Muscle of back (tissue), 11 donors: ENCODE results near the gene CPNE9. TPM values are rescaled to one million over a fixed set of nuclear protein-coding genes. Genes with fewer than 3 reads are reported as not detected.
"Not testable (repeated sequence)": the region's sequence is repeated elsewhere in the genome, so short reads cannot be mapped to it uniquely, and the experiment has no call there.

ENCODE experiments used
- DNase-seq, 3 donors: peaks; one replicate each; pipeline versions ENCODE4 v3.0.0 to v3.0.0-alpha.2; 2013
- polyA plus RNA-seq, 10 donors: library from polyadenylated mRNA; unstranded; fragments of 120-200 nt; gene quantifications; one replicate each; pipeline ENCODE4 v1.2.1, GENCODE V29; 2013; ENCODE audit not compliant: insufficient read length in 10 of 10

Gene CPNE9
- polyA plus RNA-seq, 10 donors, result not detected

DNA sequence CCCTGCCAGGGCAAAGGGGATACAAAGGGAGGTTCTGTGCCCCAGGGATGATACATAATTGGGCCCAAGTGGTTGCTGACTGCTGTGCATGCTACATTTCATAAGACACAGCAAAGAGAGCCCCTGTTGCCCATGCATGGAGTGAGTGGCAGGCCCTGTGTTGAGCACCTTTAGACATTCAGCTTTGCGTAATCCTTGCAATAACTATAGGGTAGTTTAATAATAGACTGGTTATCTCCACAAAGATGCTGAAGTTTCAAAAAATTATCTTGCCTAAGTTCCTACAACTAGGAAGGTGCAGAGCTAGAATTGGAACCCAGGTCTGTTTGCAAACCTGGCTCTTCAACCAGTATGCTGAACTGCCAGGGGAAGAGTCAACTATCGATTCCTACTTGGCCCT, 44.4 kb downstream of the CPNE9 start:
- DNase-seq, result no peak

DNA sequence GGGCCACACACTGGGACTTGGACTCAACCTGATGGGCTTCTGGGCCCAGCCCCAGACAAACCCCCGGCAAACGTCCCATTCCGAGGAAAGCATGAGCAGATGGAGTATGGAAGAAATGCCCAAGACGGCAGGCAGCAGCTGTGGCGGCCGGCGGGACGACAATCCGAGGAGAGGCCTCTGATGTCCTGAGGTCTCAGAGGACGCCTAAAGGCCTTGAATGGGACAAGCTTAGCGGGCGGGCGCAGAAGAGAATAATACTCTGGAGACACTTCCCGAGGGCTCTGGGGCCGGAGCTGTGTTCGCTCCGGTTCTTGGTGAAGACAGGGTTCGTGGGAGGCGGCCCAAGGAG, 45.6 kb downstream of the CPNE9 start:
- DNase-seq, result peak in 1 of 3 donors; percentile 56

DNA sequence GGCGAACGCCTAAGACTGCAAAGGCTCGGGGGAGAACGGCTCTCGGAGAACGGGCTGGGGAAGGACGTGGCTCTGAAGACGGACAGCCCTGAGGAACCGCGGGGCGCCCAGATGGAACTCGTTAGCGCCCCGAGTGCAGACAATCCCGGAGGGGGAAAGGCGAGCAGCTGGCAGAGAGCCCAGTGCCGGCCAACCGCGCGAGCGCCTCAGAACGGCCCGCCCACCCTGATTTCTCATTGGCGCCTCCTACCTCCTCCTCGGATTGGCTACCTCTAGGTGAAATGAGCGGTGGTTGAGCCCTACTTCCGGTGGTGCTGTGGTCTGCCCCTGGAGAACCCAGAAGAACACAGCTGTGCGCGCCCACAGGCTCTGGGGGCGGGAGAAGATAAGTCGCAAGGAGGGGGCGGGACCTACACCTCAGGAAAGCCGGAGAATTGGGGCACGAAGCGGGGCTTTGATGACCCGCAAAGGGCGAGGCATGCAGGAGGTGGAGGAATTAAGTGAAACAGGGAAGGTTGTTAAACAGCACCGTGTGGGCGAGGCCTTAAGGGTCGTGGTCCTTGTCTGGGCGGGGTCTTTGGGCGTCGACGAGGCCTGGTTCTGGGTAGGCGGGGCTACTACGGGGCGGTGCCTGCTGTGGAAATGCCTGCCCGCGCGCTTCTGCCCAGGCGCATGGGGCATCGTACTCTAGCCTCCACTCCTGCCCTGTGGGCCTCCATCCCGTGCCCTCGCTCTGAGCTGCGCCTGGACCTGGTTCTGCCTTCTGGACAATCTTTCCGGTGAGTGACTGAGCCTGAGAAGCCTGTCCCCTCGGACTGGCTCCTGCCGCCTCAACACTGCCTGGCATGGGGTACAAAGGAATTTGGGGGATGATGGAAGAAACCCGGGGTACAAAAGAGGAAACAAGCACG, 46.3 kb downstream of the CPNE9 start, which contains the start of gene OGG1:
TSS of gene OGG1 (plus strand) at position 308 of the 911 bp plus-strand sequence. CDS start at position 643, 335 bp downstream.
- peak; percentile 96 to 99 (median 99) for DNase-seq

DNA sequence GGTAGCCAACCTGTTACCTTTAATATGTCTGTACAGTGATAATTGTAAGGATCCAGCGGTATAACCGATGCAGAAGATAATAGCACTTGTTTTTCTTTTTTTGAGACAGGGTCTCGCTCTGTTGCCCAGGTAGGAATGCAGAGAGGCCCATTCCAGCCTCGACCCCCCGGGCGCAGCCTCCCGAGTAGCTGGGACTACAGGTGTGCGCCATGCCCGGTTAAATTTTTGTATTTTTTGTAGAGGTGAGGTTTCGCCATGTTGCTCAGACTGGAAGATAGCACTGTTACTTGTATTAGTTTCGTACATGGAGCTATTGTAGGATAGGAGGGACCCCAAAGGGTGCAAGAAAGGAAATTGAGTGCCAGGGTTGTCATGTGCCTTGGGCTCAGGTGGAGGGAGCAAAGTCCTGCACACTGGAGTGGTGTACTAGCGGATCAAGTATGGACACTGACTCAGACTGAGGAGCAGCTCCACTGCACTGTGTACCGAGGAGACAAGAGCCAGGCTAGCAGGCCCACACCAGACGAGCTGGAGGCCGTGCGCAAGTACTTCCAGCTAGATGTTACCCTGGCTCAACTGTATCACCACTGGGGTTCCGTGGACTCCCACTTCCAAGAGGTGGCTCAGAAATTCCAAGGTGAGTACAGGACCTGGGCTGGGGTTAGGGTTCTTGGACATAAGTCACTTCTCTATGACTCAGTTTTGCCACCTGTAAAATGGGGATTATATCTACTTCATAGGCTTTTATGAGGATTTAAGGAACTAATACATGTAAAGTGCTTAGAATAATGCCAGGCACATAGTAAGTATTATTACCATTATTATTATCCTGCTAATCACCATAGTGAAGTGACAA, 47.2 kb downstream of the CPNE9 start:
- no peak for DNase-seq

DNA sequence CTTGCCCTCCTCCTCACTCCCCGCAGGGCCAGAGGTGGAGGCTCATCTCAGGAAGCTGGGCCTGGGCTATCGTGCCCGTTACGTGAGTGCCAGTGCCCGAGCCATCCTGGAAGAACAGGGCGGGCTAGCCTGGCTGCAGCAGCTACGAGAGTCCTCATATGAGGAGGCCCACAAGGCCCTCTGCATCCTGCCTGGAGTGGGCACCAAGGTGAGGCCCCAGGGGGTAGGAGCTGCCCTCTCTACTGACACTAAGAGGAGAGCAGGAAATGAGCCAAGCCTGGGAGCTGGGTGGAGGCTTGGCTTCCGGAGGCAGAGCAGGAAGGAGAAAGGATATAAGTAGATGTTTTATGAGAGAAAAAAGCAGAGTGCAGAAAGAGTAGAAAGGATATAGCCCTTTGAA, 51.0 kb downstream of the CPNE9 start:
- DNase-seq, result no peak

DNA sequence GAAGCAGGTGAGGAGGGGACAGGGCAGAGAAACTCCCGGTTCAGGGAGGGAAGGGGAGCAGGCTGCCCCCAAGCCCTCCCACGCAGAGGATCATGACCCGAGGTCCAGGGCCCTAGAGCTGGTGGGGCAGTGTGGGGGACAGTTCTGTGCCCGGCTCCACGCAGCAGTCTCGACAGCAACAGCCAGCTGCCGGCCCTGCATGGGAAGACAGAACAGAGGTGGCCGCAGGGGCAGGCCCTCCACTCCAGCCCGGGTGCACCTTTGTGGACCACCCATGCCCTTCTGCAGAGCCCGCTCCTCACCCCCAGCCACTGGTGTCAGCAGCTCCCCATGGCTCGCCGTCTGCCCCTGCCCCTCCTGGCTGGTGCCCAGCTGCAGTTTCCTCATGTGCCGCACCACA, 53.8 kb downstream of the CPNE9 start:
- no peak for DNase-seq

DNA sequence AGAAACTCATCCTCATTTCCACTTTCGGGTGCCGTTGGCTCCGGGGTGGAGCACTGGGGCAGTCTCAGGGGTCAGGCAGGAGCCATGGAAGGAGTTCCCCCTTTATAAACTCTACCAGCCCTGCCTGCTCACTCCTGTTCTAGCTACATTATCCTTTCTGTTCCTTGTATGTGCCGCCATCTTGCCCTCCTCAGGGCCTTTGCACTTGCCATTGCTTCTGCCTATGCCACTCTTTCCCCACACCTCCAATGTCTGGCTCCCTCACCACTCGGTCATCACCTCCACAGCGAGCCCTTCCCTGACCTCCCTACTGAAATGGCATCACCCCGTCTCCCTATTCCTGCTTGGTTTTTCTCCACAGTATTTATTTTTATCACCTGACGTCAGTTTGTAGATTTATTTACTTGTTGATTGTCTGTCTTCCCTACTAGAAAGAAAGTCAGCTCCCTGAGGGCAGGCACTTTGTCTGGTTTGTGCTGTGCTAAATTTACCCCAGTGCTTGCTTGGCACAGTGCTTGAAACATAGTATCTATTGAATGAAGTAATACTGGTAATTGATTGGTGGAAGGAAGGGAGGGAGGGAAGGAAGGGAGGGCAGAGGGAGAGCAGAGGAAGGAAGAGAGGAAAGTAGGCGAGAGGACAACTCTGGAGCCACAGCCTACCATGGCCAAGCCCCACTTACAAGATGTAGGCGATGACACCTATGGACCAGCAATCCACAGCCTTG, 57.3 kb downstream of the CPNE9 start:
- no peak for DNase-seq

GRCh38 chr3:9761919-9762318, 58.3 kb downstream of the CPNE9 start:
- no peak for DNase-seq

DNA sequence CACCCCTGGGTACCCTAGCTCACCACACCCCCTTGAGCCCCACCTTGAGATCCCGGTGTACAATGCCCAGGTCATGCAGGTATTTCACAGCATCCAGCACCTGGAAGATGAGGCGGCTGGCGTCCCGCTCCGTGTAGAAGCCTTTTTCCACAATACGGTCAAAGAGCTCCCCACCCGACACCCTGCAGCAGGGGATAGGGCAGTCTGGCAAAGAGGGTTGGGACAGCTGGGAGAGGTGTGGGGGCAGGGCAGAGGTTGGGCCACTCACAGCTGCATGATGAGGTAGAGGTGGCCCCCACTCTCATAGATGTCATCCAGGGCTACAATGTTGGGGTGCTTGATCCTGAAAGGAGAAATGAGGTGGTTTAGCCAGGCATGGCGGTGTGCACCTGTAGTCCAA, 59.2 kb downstream of the CPNE9 start:
- no peak for DNase-seq

DNA sequence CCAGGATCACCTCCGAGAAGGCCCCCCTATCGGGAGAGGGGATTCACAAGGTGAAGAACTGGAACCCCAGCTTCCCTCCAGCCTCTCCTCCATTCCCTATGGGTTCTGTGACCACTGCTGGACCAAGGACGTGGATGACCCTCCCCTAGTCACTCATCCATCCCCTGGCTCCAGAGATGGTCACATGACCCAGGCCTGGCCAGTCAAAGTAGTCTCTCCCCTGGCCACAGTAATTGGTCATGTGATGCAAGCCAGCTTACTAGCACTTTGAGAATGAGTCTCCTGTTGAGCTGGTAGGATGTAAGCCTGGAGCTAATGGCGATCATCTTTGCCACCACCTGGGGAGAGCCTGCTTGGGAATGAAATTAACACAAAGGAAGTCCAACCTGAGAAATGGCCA, 62.2 kb downstream of the CPNE9 start:
- DNase-seq, result no peak

DNA sequence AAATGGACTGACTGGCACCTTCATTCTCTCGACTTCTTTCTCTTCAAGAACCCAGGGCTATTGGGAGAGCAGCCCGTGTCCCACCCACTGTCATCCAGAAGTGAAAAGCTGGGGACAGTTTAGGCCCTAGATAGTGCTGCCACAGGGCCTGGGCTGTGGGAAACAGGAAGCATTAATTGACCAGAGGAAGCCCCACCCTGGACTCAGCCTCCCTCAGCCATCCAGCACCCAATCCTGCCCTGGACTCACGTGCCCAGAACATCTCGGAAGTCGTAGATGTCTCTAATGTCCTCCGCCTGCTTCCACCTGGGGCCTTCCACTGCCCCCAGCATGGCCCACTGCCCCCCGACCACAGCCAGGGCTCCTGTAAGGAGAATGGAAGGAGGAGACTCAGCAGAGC, 63.8 kb downstream of the CPNE9 start:
- DNase-seq, result no peak

- peak in 1 of 3 donors; percentile 47 for DNase-seq
These were observed 64.6 kb downstream of the CPNE9 start for GRCh38 chr3:9768141-9768775.

GRCh38 chr3:9769012-9769411, 65.4 kb downstream of the CPNE9 start:
- DNase-seq, result peak in 1 of 3 donors; percentile 42

GRCh38 chr3:9769426-9770275, 66.0 kb downstream of the CPNE9 start, which contains the start of gene CAMK1:
Gene CAMK1, minus strand, starts transcription at chr3:9769947. Its CDS starts 2,198 bp downstream, at chr3:9767749.
- DNase-seq, result peak; percentile 70 to 94 (median 83)

DNA sequence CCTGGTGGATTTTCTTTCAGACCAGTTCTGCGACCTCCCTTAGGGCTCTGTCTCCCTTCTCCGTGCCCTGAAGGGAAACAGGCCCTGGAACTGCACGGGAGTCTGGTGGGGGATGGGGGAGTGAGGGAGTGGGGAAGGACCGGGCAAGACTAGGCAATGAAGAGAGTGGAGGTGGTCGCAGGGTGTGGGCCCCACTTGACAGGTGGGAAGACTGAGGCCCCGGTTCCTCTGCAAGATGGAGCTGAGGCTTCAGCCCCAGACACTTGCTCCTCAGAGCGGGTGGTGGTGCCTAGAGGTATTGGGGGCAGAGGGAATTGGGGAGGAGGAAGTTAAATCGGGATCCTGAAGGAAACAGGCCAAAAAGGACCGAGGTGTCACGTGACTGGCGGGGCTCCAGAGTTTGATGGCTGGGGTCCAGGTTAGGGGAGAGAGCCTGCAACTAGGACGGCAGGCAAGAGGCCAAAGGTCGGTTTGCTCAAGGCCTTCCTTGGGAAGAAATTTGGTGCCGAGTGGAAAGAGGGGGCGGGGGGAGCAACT, 66.7 kb downstream of the CPNE9 start:
- DNase-seq, result peak in 2 of 3 donors; percentile 77 to 91

GRCh38 chr3:9771007-9771406, 67.4 kb downstream of the CPNE9 start:
- not testable (repeated sequence) for DNase-seq

DNA sequence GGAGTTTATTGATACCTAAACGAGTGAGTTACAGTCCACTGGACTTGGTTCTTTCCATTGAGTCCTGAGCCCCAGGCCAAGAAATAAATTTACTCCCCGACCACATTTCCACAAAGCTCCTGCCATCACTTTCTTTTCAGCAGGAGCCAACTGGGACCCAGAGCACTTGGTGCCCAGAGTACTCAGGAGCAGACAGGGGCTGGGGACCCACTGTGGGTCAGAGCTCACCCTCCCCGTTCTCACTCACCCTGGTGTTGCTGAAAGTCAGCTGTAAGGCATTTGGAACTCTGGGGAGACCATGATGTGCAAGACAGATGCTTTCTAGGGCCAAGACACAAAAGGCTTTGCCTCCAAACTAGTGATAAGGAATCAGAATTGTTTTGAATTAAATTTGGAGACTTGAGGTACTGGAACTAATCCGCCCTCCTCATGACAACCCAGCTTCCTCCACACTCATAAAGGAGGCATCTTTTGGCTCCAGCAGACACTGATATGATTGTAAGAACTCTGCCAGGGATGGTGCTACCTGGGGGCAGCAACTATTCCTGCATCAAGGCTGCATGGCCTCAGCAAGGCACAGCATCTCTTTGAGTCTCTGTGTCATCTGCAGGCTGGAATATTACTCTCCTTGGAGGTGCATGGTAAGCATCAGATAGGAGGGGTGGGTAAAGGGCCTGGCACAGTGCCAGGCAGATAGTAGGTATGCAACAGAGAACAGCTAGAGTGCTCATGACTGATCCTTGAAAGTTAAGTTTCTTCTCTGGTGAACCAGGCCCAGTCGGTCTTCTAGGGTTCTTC, 73.5 kb downstream of the CPNE9 start:
- no peak for DNase-seq

DNA sequence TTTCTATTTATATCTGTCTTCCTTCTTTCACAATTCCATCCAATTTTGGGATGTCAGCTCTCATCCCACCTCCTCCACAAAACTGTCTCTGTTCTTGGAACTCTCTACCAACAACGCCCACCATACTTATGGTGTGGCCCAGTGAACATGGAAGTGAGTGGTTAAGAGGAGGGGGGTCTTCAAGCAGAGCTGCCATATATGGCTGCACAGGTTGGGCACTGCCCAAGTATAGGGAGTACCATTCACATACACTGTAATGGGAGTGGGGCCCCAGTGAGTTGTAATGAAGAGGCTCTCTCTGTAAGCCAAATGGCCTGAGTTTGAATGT, 74.0 kb downstream of the CPNE9 start:
- no peak for DNase-seq
